K562 (cell line): ENCODE data around the gene MAPK8IP2.

ENCODE experiments used
- CEBPG ChIP-seq, 3 experiments: fragments of 200-800 bp in 1 of 3; sonication (Bioruptor generic) in 1 of 3; sonication (generic) in 1 of 3; formaldehyde crosslinking in 1 of 3; IDR thresholded peaks in 2 of 3; conservative IDR thresholded peaks in 1 of 3; 2 replicates each; pipeline versions ENCODE4 v1.6.1 to v1.8.0; 2016 to 2022; ENCODE audit warnings: missing compliant biosample characterization in 2 of 3, missing genetic modification characterization in 2 of 3, mild to moderate bottlenecking in 1 of 3, missing genetic modification reagents in 1 of 3
- CHD4 ChIP-seq: fragments of 200-600 bp; sonication (generic); IDR thresholded peaks from 3 replicates; pipeline ENCODE4 v1.6.1; 2012; ENCODE audit warnings: low read depth, mild to moderate bottlenecking, mixed read lengths, low read length, inconsistent platforms; ENCODE audit not compliant: insufficient read depth, insufficient replicate concordance, poor library complexity, severe bottlenecking
- FOXK1 ChIP-seq: sonication (generic); formaldehyde crosslinking; IDR thresholded peaks from 2 replicates; pipeline ENCODE4 v1.8.0; 2022; ENCODE audit warnings: missing genetic modification reagents, mild to moderate bottlenecking, borderline replicate concordance
- PHB2 ChIP-seq: fragments of 450-650 bp; IDR thresholded peaks from 2 replicates; pipeline ENCODE4 v1.6.1; 2017; ENCODE audit warnings: low read depth
- POLR2A ChIP-seq: fragments of 450-650 bp; conservative IDR thresholded peaks from 2 replicates; pipeline ENCODE4 v1.6.1; 2016
- TGIF2 ChIP-seq: sonication (generic); formaldehyde crosslinking; IDR thresholded peaks from 2 replicates; pipeline ENCODE4 v1.8.1; 2022; ENCODE audit warnings: mild to moderate bottlenecking, missing genetic modification reagents, moderate library complexity
- ZNF24 ChIP-seq: fragments of 450-650 bp; IDR thresholded peaks from 2 replicates; pipeline ENCODE4 v1.6.1; 2016
- ZNF583 ChIP-seq: fragments of 250-450 bp; sonication (Bioruptor Pico); IDR thresholded peaks from 2 replicates; pipeline ENCODE4 v1.4.0; 2020
- ZZZ3 ChIP-seq: fragments of 450-650 bp; IDR thresholded peaks from 2 replicates; pipeline ENCODE4 v1.6.1; 2016; ENCODE audit warnings: antibody characterized with exemption, mild to moderate bottlenecking, moderate library complexity
- TF ChIP-seq, protein P1 (sequence below): fragments of 450-650 bp; formaldehyde crosslinking; IDR thresholded peaks from 2 replicates; pipeline ENCODE4 v1.4.0; 2020; ENCODE audit warnings: mild to moderate bottlenecking, mixed read lengths
- TF ChIP-seq, protein P2 (sequence below): fragments of 250-450 bp; sonication (Bioruptor Pico); IDR thresholded peaks from 2 replicates; pipeline ENCODE4 v1.6.1; 2021; ENCODE audit warnings: mild to moderate bottlenecking

DNA sequence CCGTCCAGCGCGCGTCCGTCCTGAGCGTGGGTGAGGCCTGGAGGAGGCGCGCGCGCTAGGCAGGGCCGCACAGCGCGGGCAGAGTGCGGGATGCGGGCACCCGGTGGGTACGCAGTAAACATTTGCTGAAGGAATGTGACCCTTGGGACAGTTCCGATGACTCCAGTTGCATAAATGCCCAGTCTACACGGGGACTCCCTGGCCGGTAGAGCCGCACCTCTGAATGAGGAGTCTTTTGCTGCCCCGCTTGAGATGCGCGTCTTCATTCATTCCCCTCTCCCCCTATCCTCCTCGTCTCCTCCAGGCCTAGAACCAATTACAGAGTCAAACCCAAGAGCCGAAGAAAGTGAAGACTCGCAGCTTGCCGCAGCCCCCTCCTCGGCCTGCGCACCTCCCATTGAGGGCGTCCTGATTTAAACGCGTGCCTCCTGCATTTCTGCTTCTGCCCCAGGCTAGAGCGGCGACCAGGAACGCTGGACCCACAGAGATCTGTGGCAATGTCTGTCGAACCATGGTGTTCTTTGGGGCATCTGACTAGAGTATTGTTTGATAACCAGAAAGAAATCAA is 17.2 kb upstream of the MAPK8IP2 start:
- TF ChIP-seq CHD4 (no peak), TGIF2 (CRISPR knock-in tag) (no peak), PHB2 (no peak), CEBPG (CRISPR knock-in tag; IDR thresholded peaks at IDR 0.05) (no peak), CEBPG (tag; conservative IDR thresholded peaks at IDR 0.05 in 1 of 2, IDR thresholded peaks at IDR 0.05 in 1 of 2) (no peak), ZNF24 (no peak), POLR2A (no peak), ZZZ3 (no peak), FOXK1 (no peak), ZNF583 (CRISPR knock-in tag) (no peak)
- TF ChIP-seq, protein P1, sequence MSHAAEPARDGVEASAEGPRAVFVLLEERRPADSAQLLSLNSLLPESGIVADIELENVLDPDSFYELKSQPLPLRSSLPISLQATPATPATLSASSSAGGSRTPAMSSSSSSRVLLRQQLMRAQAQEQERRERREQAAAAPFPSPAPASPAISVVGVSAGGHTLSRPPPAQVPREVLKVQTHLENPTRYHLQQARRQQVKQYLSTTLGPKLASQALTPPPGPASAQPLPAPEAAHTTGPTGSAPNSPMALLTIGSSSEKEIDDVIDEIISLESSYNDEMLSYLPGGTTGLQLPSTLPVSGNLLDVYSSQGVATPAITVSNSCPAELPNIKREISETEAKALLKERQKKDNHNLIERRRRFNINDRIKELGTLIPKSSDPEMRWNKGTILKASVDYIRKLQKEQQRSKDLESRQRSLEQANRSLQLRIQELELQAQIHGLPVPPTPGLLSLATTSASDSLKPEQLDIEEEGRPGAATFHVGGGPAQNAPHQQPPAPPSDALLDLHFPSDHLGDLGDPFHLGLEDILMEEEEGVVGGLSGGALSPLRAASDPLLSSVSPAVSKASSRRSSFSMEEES (CRISPR knock-in tag), result no peak
- TF ChIP-seq, protein P2, sequence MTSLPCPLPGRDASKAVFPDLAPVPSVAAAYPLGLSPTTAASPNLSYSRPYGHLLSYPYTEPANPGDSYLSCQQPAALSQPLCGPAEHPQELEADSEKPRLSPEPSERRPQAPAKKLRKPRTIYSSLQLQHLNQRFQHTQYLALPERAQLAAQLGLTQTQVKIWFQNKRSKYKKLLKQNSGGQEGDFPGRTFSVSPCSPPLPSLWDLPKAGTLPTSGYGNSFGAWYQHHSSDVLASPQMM, result no peak
